PC-3 (cell line): ENCODE measurements around the gene VRTN. TPM values are rescaled to one million over a fixed set of nuclear protein-coding genes. Genes with fewer than 3 reads are reported as not detected.

Experiments used
- ATAC-seq: fragments of 200-7000 bp; cut with Tn5 transposase; 2 replicates; pipeline ENCODE4 v1.9.1; 2020; ENCODE audit warnings: mild to moderate bottlenecking, moderate library complexity
- BruUV-seq: library from RNA; stranded (reverse); fragments of 400-500 nt; replicated peaks from 2 replicates; lab custom pipeline; 2021; lab: Mats Ljungman, UMichigan
- CTCF ChIA-PET: fragments of 300-600 bp; sonication (Branson Sonifier 250); formaldehyde crosslinking; loops from one replicate; lab custom pipeline; 2022; ENCODE audit warnings: antibody characterized with exemption; lab: Charles Lee
- POLR2A ChIA-PET: fragments of 300-600 bp; sonication (Branson Sonifier 250); formaldehyde crosslinking; loops from one replicate; lab custom pipeline; 2022; ENCODE audit warnings: antibody characterized with exemption; ENCODE audit not compliant: unreplicated experiment; lab: Charles Lee
- DNase-seq: peaks from one replicate; pipeline ENCODE4 v3.0.0-alpha.2; 2015
- H2AFZ ChIP-seq: fragments of 300-600 bp; sonication (generic); 2 replicates; pipeline ENCODE4 v1.6.0; 2016; ENCODE audit warnings: antibody characterized with exemption, low read length
- H3F3A ChIP-seq: fragments of 300-600 bp; sonication (generic); one replicate; pipeline ENCODE4 v1.6.0; 2017; ENCODE audit warnings: antibody characterized with exemption, low read length, control low read depth, mild to moderate bottlenecking; ENCODE audit not compliant: unreplicated experiment
- H3K27ac ChIP-seq: fragments of 300-600 bp; sonication (generic); 2 replicates; pipeline ENCODE4 v1.5.1; 2016; ENCODE audit warnings: mild to moderate bottlenecking, low read length
- H3K27me3 ChIP-seq: fragments of 300-600 bp; sonication (generic); 2 replicates; pipeline ENCODE4 v1.6.1; 2016; ENCODE audit warnings: low read length, mixed read lengths
- H3K36me3 ChIP-seq: fragments of 300-600 bp; sonication (generic); 2 replicates; pipeline ENCODE4 v1.6.1; 2016; ENCODE audit warnings: low read depth, mixed run types, low read length, mixed read lengths
- H3K4me1 ChIP-seq: fragments of 300-600 bp; sonication (generic); 2 replicates; pipeline ENCODE4 v1.5.1; 2016; ENCODE audit warnings: low read length; ENCODE audit not compliant: insufficient read depth
- H3K4me2 ChIP-seq: fragments of 300-600 bp; sonication (generic); 2 replicates; pipeline ENCODE4 v1.6.0; 2016; ENCODE audit warnings: low read length
- H3K4me3 ChIP-seq: fragments of 300-600 bp; sonication (generic); 2 replicates; pipeline ENCODE4 v1.5.1; 2016; ENCODE audit warnings: mild to moderate bottlenecking, low read length, mixed read lengths
- H3K79me2 ChIP-seq: fragments of 300-600 bp; sonication (generic); 2 replicates; pipeline ENCODE4 v1.6.1; 2017; ENCODE audit warnings: low read length, mixed read lengths
- H3K9ac ChIP-seq: fragments of 300-600 bp; sonication (generic); 2 replicates; pipeline ENCODE4 v1.6.0; 2016; ENCODE audit warnings: mild to moderate bottlenecking, low read length
- H3K9me2 ChIP-seq: fragments of 300-600 bp; sonication (generic); replicated peaks from 2 replicates; pipeline ENCODE4 v1.6.1; 2016; ENCODE audit warnings: mixed run types, low read length, mixed read lengths
- H3K9me3 ChIP-seq: fragments of 300-600 bp; sonication (generic); 2 replicates; pipeline ENCODE4 v1.6.1; 2016; ENCODE audit warnings: low read length, mixed read lengths
- H4K20me1 ChIP-seq: fragments of 300-600 bp; sonication (generic); 2 replicates; pipeline ENCODE4 v1.6.1; 2016; ENCODE audit warnings: low read length, mixed read lengths
- CTCF ChIP-seq: fragments of 300-600 bp; sonication (generic); conservative IDR thresholded peaks from 2 replicates; pipeline ENCODE4 v1.5.1; 2017; ENCODE audit warnings: antibody characterized with exemption, low read depth, mild to moderate bottlenecking, low read length
- EZH2 ChIP-seq: fragments of 300-600 bp; sonication (generic); IDR thresholded peaks from one replicate; pipeline ENCODE4 v1.6.1; 2017; ENCODE audit warnings: antibody characterized with exemption, mild to moderate bottlenecking, low read length; ENCODE audit not compliant: unreplicated experiment
- EZH2phosphoT487 ChIP-seq: fragments of 300-600 bp; sonication (generic); IDR thresholded peaks from 2 replicates; pipeline ENCODE4 v1.6.1; 2018; ENCODE audit warnings: mild to moderate bottlenecking, antibody characterized with exemption, low read length, borderline replicate concordance
- intact Hi-C: fragments of 100-400 bp; cut with micrococcal nuclease; formaldehyde crosslinking; loops from 2 replicates; pipeline ENCODE4 v1.9.0; 2023
- total RNA-seq: library from RNA; depleted of rRNA; stranded (reverse); fragments of >200 nt; gene quantifications from 2 replicates; pipeline ENCODE4 v1.2.3, GENCODE V29; 2014

Gene VRTN
- total RNA-seq, 1 experiment from 2014 or later, result not detected

GRCh38 chr14:74407021-74407800 lies 58.9 kb downstream of the VRTN start:
- Histone ChIP-seq H3K4me1 (no peaks in the 10 kb centered on the region), H3K9me3 (no peaks in the 10 kb centered on the region), H2AFZ (no peak overlapping the region), H3K27ac (no peak overlapping the region), H3K4me2 (no peak overlapping the region), H3K36me3 (no peaks in the 10 kb centered on the region), H3F3A (no peaks in the 10 kb centered on the region), H4K20me1 (no peaks in the 10 kb centered on the region), H3K9ac (no peak overlapping the region), H3K79me2 (no peaks in the 10 kb centered on the region), H3K9me2 (no peaks in the 10 kb centered on the region), H3K27me3 (peaks cover 29% of the 10 kb centered on the region), H3K4me3 (no peak overlapping the region)
- TF ChIP-seq EZH2, result no peak
- TF ChIP-seq CTCF, result no peak
- TF ChIP-seq EZH2phosphoT487, result no peak
- intact Hi-C loops, result no loop called here
- POLR2A ChIA-PET, result no interaction called here
- CTCF ChIA-PET, result no interaction called here
- ATAC-seq (no peak), DNase-seq (no peak)
- BruUV-seq, result no TSS peak

- no peak for DNase-seq
Measured at GRCh38 chr14:74407801-74408154, 59.5 kb downstream of the VRTN start.

More at GRCh38 chr14:74407801-74408154, 59.5 kb downstream of the VRTN start:
- BruUV-seq, result no TSS peak
- Histone ChIP-seq H3K4me3 (no peak overlapping the region), H3K27me3 (peaks cover 34% of the 10 kb centered on the region), H3K79me2 (no peaks in the 10 kb centered on the region), H3K4me1 (no peaks in the 10 kb centered on the region), H2AFZ (no peak overlapping the region), H4K20me1 (no peaks in the 10 kb centered on the region), H3K4me2 (no peak overlapping the region), H3K9me2 (no peaks in the 10 kb centered on the region), H3F3A (no peaks in the 10 kb centered on the region), H3K9me3 (no peaks in the 10 kb centered on the region), H3K9ac (no peak overlapping the region), H3K36me3 (no peaks in the 10 kb centered on the region), H3K27ac (no peak overlapping the region)
- intact Hi-C loops, result no loop called here
- TF ChIP-seq EZH2phosphoT487, result no peak
- TF ChIP-seq CTCF, result no peak
- no peak for TF ChIP-seq EZH2
- CTCF ChIA-PET, result no interaction called here
- ATAC-seq, result no peak
- POLR2A ChIA-PET, result no interaction called here
